WI38 (cell line): ENCODE results near the gene TACC3.
A peak's percentile ranks its signal among the peaks of the same experiment; 100 is the strongest.

Experiments
- H3K4me3 ChIP-seq: 2 replicates; pipeline ENCODE4 v1.5.1; 2011; ENCODE audit warnings: low read depth, mild to moderate bottlenecking, control low read depth, low read length
- CTCF ChIP-seq: IDR thresholded peaks from 2 replicates; pipeline ENCODE4 v1.5.1; 2012; ENCODE audit warnings: low read depth, mild to moderate bottlenecking, control low read depth, low read length

The TACC3 gene

GRCh38 chr4:1721003-1721665, at the start of gene TACC3, which contains the start of gene TMEM129:
TACC3 (plus strand) TSS chr4:1721521; CDS start chr4:1723422, 1,901 bp downstream.
TMEM129 (minus strand) TSS chr4:1721323; CDS start chr4:1720837, 486 bp downstream.
- TF ChIP-seq CTCF, result no peak
- peak within 1 kb of the TSS; percentile 72 for H3K4me3 ChIP-seq

- no peak overlapping the region for H3K4me3 ChIP-seq
- no peak for TF ChIP-seq CTCF
Measured at GRCh38 chr4:1673671-1674070, 47.6 kb upstream of the TACC3 start.

GRCh38 chr4:1674682-1675081, 46.6 kb upstream of the TACC3 start:
- no peak for TF ChIP-seq CTCF
- H3K4me3 ChIP-seq, result no peak overlapping the region

GRCh38 chr4:1675136-1675801, 46.1 kb upstream of the TACC3 start:
- no peak overlapping the region for H3K4me3 ChIP-seq
- TF ChIP-seq CTCF, result no peak

GRCh38 chr4:1675802-1676137, 45.6 kb upstream of the TACC3 start:
- TF ChIP-seq CTCF, result no peak

GRCh38 chr4:1676605-1677525, 44.5 kb upstream of the TACC3 start:
- no peak for TF ChIP-seq CTCF
- no peak overlapping the region for H3K4me3 ChIP-seq

More at GRCh38 chr4:1675802-1676137, 45.6 kb upstream of the TACC3 start:
- H3K4me3 ChIP-seq, result no peak overlapping the region

- H3K4me3 ChIP-seq, result no peak overlapping the region
- no peak for TF ChIP-seq CTCF
Measured at GRCh38 chr4:1678244-1678643, 43.1 kb upstream of the TACC3 start.
